HG03060 (cell line): ENCODE measurements around the gene MFRP.

Experiments used
- ATAC-seq: cut with Tn5 transposase; IDR thresholded peaks from one replicate; pipeline ENCODE4 v1.9.1; 2021; ENCODE audit warnings: low read depth, moderate number of reproducible peaks; ENCODE audit not compliant: unreplicated experiment

The MFRP gene

GRCh38 chr11:119373059-119373920, 26.8 kb upstream of the MFRP start:
- no peak for ATAC-seq

- ATAC-seq, result no peak
Measured at GRCh38 chr11:119372260-119373058, 26.0 kb upstream of the MFRP start.

GRCh38 chr11:119371778-119372182, 25.3 kb upstream of the MFRP start:
- ATAC-seq, result no peak

GRCh38 chr11:119371067-119371601, 24.6 kb upstream of the MFRP start:
- no peak for ATAC-seq

- no peak for ATAC-seq
Measured at GRCh38 chr11:119370486-119371046, 24.1 kb upstream of the MFRP start.

- no peak for ATAC-seq
Measured at GRCh38 chr11:119369132-119369925, 22.8 kb upstream of the MFRP start.

GRCh38 chr11:119368121-119369034, 21.9 kb upstream of the MFRP start:
- no peak for ATAC-seq

- ATAC-seq, result no peak
Measured at GRCh38 chr11:119367661-119368120, 21.2 kb upstream of the MFRP start.

GRCh38 chr11:119366690-119367620, 20.4 kb upstream of the MFRP start:
- ATAC-seq, result no peak

GRCh38 chr11:119365071-119365591, 18.6 kb upstream of the MFRP start:
- no peak for ATAC-seq

- no peak for ATAC-seq
Measured at GRCh38 chr11:119363851-119364590, 17.5 kb upstream of the MFRP start.

GRCh38 chr11:119363081-119363850, 16.8 kb upstream of the MFRP start:
- ATAC-seq, result no peak

- ATAC-seq, result no peak
Measured at GRCh38 chr11:119362741-119363080, 16.2 kb upstream of the MFRP start.

- ATAC-seq, result no peak
Measured at GRCh38 chr11:119361941-119362725, 15.6 kb upstream of the MFRP start.

- no peak for ATAC-seq
Measured at GRCh38 chr11:119361056-119361787, 14.7 kb upstream of the MFRP start.
